Measurements from ENCODE around the gene OSBPL1A.

DNA sequence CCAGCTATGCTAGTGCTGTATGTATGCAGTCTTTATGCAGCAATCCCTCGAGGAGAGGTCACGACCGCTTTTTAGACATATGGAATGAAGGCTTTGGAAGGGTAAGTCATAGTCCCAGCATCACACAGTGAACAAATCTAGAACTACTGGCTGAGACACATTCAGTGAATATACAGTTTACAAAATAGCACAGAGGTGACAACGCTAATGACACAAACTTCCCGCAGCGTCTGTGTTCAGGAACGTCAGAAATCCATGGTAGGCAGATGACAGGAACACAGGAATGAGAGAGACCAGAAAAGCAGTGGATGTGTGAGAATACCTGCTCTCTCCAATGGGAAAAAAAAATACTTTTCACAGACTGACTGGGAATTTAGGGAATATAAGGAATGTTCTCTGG, 229.1 kb downstream of the OSBPL1A start:
- TF ChIP-seq, protein P1, sequence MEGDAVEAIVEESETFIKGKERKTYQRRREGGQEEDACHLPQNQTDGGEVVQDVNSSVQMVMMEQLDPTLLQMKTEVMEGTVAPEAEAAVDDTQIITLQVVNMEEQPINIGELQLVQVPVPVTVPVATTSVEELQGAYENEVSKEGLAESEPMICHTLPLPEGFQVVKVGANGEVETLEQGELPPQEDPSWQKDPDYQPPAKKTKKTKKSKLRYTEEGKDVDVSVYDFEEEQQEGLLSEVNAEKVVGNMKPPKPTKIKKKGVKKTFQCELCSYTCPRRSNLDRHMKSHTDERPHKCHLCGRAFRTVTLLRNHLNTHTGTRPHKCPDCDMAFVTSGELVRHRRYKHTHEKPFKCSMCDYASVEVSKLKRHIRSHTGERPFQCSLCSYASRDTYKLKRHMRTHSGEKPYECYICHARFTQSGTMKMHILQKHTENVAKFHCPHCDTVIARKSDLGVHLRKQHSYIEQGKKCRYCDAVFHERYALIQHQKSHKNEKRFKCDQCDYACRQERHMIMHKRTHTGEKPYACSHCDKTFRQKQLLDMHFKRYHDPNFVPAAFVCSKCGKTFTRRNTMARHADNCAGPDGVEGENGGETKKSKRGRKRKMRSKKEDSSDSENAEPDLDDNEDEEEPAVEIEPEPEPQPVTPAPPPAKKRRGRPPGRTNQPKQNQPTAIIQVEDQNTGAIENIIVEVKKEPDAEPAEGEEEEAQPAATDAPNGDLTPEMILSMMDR (conservative IDR thresholded peaks at IDR 0.05 in 1 of 2, IDR thresholded peaks at IDR 0.05 in 1 of 2; ENCODE audit: extremely low read depth in 1 of 2, insufficient read depth in 1 of 2, low read depth in 1 of 2, low read length in 2 of 2): no peak
- TF ChIP-seq EZH2 (IDR thresholded peaks at IDR 0.05; ENCODE audit: borderline replicate concordance, low read length): no peak

All from mammary epithelial cell (primary cell).